NOMO-1 treated with dmso at 0.1 percent for 144 hours (cell line): ENCODE results near the gene CYTIP.
"Not testable (repeated sequence)": the region's sequence is repeated elsewhere in the genome, so short reads cannot be mapped to it uniquely, and the experiment has no call there.

Experiments used
- DNase-seq: peaks from one replicate; lab custom pipeline; 2025; ENCODE audit not compliant: unreplicated experiment; lab: John Stamatoyannopoulos, UW

CYTIP gene

DNA sequence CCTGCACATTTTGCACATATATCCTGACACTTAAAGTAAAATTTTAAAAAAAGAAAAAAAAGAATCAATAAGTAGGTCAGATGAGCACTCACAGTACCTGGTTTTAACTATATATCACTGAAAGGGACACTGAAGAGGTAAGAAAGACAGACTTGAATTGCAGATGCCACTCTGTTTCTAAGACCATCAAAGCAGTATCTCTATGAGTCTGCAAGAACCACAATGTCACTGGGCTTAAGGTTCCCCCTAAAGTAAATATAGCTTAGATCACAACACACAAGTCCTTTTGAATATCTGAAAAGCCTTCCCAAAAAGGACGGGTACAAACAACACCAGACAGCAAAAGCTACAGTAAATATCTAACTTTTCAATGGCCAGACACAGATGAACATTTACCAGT is 57.6 kb downstream of the CYTIP start:
- DNase-seq: no peak

DNA sequence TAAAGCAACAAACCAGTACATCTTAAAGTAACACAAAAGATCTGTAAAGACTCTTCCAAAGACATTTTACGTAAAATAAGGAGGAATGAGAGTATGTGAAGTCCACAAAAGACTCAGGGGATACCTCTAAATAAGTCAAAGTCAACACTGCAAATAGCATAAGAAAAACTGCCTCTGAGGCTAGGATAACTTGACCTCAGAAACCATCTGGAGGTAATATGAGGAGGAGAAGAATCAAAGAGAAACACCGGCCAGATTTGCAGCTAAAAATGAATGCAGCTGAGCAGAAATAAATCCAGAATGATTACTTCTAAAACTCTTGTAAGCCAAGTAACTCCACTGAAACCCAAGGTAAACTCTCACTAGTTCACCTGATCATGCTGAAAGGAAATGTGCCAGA is 66.0 kb downstream of the CYTIP start:
- DNase-seq: no peak

DNA sequence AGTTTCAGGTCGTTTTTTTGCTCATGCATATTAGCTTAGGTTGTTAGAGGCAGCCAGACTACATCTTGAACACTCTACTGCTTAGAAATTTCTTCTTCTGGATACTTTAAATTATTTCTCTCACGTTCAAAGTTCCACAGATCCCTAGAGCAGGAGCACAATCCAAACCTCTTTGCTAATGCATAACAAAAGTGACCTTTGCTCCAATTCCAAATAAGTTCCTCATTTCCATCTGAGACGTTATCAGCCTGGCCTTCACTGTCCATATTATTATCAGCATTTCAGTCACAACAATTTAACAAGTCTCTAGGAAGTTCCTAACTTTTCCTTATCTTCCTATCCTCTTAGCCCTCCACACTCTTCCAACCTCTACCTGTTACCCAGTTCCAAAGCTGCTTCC is 67.8 kb downstream of the CYTIP start:
- DNase-seq: no peak

DNA sequence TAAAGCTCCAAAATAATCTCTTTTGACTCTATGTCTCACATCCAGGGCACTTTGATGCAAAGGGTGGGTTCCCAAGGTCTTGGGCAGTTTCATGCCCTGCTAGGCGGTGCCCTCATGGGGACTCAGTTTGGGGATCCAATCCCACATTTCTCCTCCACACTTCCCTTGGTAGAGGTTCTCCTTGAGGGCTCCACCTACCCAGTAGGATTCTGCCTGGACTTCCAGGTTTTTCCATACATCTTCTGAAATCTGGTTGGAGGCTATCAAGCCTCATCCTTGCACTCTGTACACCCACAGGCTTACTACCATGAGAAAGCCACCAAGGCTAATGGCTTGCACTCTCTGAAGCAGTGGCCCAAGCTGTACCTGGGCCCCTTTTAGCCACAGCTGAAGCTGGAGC is 68.5 kb downstream of the CYTIP start:
- no peak for DNase-seq

DNA sequence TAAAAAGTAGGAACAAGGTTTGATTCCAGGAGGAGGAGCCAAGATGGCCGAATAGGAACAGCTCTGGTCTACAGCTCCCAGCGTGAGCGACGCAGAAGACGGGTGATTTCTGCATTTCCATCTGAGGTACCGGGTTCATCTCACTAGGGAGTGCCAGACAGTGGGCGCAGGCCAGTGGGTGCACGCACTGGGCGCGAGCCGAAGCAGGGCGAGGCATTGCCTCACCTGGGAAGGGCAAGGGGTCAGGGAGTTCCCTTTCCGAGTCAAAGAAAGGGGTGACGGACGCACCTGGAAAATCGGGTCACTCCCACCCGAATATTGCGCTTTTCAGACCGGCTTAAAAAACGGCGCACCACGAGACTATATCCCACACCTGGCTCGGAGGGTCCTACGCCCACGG is 75.4 kb downstream of the CYTIP start:
- not testable (repeated sequence) for DNase-seq

GRCh38 chr2:157367704-157368103 is 76.2 kb downstream of the CYTIP start:
- DNase-seq: no peak
